ENCODE results near the gene C1QL3.

The C1QL3 gene

GRCh38 chr10:16545116-16545736, 23.5 kb upstream of the C1QL3 start:
- no peak overlapping the region for H3K4me3 ChIP-seq (ENCODE audit: low read depth in 1 of 2, low read length in 2 of 2)
- no peaks in the 10 kb centered on the region for H4K20me1 ChIP-seq (ENCODE audit: insufficient read depth, low read length)
- H3K9me3 ChIP-seq (ENCODE audit: insufficient read depth, low read length, severe bottlenecking): no peaks in the 10 kb centered on the region
- H3K4me1 ChIP-seq (ENCODE audit: insufficient read depth, low read length): no peaks in the 10 kb centered on the region
- H3K4me2 ChIP-seq (ENCODE audit: insufficient read depth, low read length): no peak overlapping the region
- DNase-seq: no peak
- no peaks in the 10 kb centered on the region for H3K36me3 ChIP-seq (ENCODE audit: insufficient read depth, low read length)
- H3K9ac ChIP-seq (ENCODE audit: low read depth, low read length): no peak overlapping the region
- H3K27me3 ChIP-seq (ENCODE audit: insufficient read depth, low read length, poor library complexity): no peaks in the 10 kb centered on the region
- H3K27ac ChIP-seq (ENCODE audit: low read length): no peak overlapping the region
- H2AFZ ChIP-seq (ENCODE audit: low read depth, low read length): no peak overlapping the region
- TF ChIP-seq EZH2 (IDR thresholded peaks at IDR 0.05; ENCODE audit: borderline replicate concordance, low read depth, low read length, severe bottlenecking): no peak
- TF ChIP-seq, protein P1, sequence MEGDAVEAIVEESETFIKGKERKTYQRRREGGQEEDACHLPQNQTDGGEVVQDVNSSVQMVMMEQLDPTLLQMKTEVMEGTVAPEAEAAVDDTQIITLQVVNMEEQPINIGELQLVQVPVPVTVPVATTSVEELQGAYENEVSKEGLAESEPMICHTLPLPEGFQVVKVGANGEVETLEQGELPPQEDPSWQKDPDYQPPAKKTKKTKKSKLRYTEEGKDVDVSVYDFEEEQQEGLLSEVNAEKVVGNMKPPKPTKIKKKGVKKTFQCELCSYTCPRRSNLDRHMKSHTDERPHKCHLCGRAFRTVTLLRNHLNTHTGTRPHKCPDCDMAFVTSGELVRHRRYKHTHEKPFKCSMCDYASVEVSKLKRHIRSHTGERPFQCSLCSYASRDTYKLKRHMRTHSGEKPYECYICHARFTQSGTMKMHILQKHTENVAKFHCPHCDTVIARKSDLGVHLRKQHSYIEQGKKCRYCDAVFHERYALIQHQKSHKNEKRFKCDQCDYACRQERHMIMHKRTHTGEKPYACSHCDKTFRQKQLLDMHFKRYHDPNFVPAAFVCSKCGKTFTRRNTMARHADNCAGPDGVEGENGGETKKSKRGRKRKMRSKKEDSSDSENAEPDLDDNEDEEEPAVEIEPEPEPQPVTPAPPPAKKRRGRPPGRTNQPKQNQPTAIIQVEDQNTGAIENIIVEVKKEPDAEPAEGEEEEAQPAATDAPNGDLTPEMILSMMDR (IDR thresholded peaks at IDR 0.05; ENCODE audit: borderline replicate concordance, extremely low read depth, low read length, poor library complexity, severe bottlenecking): peak; percentile 61
- peak; percentile 42; the same call in 1 of the 3 replicates for ATAC-seq (ENCODE audit: insufficient read depth, low read depth)
- no peaks in the 10 kb centered on the region for H3K79me2 ChIP-seq (ENCODE audit: insufficient read depth, low read length)

DNA sequence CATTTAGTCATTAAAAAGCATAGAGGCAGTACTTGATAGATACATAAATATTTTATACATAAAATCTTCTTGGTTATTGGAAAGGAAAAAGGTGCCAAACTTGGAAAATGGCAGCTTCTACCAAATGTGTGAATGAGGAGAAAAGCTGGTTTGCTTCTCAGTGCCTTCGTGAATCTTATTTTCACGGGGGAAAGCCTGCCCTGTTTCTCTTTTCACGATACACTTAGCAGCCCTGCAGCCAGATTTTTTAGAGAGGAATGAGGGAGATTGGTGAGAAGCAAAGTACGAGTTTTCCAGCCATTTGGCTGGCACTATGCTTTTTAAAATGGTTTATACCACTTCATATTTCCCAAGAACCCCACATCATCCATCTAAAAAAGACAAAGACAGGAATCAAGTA, 22.9 kb upstream of the C1QL3 start:
- DNase-seq (no peak), ATAC-seq (ENCODE audit: insufficient read depth, low read depth) (no peak)
- H3K4me1 ChIP-seq (ENCODE audit: insufficient read depth, low read length): no peaks in the 10 kb centered on the region
- no peak overlapping the region for H3K4me2 ChIP-seq (ENCODE audit: insufficient read depth, low read length)
- no peak overlapping the region for H3K27ac ChIP-seq (ENCODE audit: low read length)
- H4K20me1 ChIP-seq (ENCODE audit: insufficient read depth, low read length): no peaks in the 10 kb centered on the region
- H3K27me3 ChIP-seq (ENCODE audit: insufficient read depth, low read length, poor library complexity): no peaks in the 10 kb centered on the region
- H3K36me3 ChIP-seq (ENCODE audit: insufficient read depth, low read length): no peaks in the 10 kb centered on the region
- TF ChIP-seq, protein P1 (IDR thresholded peaks at IDR 0.05; ENCODE audit: borderline replicate concordance, extremely low read depth, low read length, poor library complexity, severe bottlenecking): no peak
- TF ChIP-seq EZH2 (IDR thresholded peaks at IDR 0.05; ENCODE audit: borderline replicate concordance, low read depth, low read length, severe bottlenecking): no peak
- no peaks in the 10 kb centered on the region for H3K79me2 ChIP-seq (ENCODE audit: insufficient read depth, low read length)
- no peak overlapping the region for H3K4me3 ChIP-seq (ENCODE audit: low read depth in 1 of 2, low read length in 2 of 2)
- no peaks in the 10 kb centered on the region for H3K9me3 ChIP-seq (ENCODE audit: insufficient read depth, low read length, severe bottlenecking)
- no peak overlapping the region for H3K9ac ChIP-seq (ENCODE audit: low read depth, low read length)
- H2AFZ ChIP-seq (ENCODE audit: low read depth, low read length): no peak overlapping the region

DNA sequence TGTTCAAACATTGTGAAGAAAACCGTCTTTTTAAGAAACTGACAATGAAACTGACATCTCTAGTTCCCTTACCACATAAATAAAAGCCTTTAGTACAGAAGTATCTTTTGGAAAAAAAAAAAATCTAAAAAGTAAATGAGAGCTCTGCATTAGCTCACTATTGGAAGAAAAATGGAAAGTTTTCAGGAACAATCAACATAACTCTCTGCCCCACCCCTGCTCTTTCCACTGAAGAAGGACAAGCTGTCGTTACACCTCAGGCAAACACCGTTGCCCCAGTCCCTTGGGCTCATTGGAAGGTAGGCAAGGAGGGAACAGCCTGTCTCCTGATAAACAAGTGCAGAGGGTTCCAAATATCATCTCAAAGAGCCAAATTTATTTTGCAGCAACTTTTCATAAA, 22.4 kb upstream of the C1QL3 start:
- no peaks in the 10 kb centered on the region for H3K79me2 ChIP-seq (ENCODE audit: insufficient read depth, low read length)
- H3K4me1 ChIP-seq (ENCODE audit: insufficient read depth, low read length): no peaks in the 10 kb centered on the region
- no peak overlapping the region for H2AFZ ChIP-seq (ENCODE audit: low read depth, low read length)
- TF ChIP-seq, protein P1 (IDR thresholded peaks at IDR 0.05; ENCODE audit: borderline replicate concordance, extremely low read depth, low read length, poor library complexity, severe bottlenecking): no peak
- H3K9me3 ChIP-seq (ENCODE audit: insufficient read depth, low read length, severe bottlenecking): no peaks in the 10 kb centered on the region
- H3K36me3 ChIP-seq (ENCODE audit: insufficient read depth, low read length): no peaks in the 10 kb centered on the region
- no peak for DNase-seq
- H3K4me3 ChIP-seq (ENCODE audit: low read depth in 1 of 2, low read length in 2 of 2): no peak overlapping the region
- H3K9ac ChIP-seq (ENCODE audit: low read depth, low read length): no peak overlapping the region
- no peaks in the 10 kb centered on the region for H4K20me1 ChIP-seq (ENCODE audit: insufficient read depth, low read length)
- H3K4me2 ChIP-seq (ENCODE audit: insufficient read depth, low read length): no peak overlapping the region
- ATAC-seq (ENCODE audit: insufficient read depth, low read depth): no peak
- H3K27ac ChIP-seq (ENCODE audit: low read length): no peak overlapping the region
- H3K27me3 ChIP-seq (ENCODE audit: insufficient read depth, low read length, poor library complexity): no peaks in the 10 kb centered on the region

- ATAC-seq (ENCODE audit: insufficient read depth, low read depth) (no peak), DNase-seq (no peak)
- H3K27ac ChIP-seq (ENCODE audit: low read length): no peak overlapping the region
- H3K4me1 ChIP-seq (ENCODE audit: insufficient read depth, low read length): no peaks in the 10 kb centered on the region
- H3K9me3 ChIP-seq (ENCODE audit: insufficient read depth, low read length, severe bottlenecking): no peaks in the 10 kb centered on the region
- H4K20me1 ChIP-seq (ENCODE audit: insufficient read depth, low read length): no peaks in the 10 kb centered on the region
- H3K4me2 ChIP-seq (ENCODE audit: insufficient read depth, low read length): no peak overlapping the region
- TF ChIP-seq EZH2 (IDR thresholded peaks at IDR 0.05; ENCODE audit: borderline replicate concordance, low read depth, low read length, severe bottlenecking): no peak
- TF ChIP-seq, protein P1 (IDR thresholded peaks at IDR 0.05; ENCODE audit: borderline replicate concordance, extremely low read depth, low read length, poor library complexity, severe bottlenecking): no peak
- H3K27me3 ChIP-seq (ENCODE audit: insufficient read depth, low read length, poor library complexity): no peaks in the 10 kb centered on the region
- H3K4me3 ChIP-seq (ENCODE audit: low read depth in 1 of 2, low read length in 2 of 2): no peak overlapping the region
- H3K9ac ChIP-seq (ENCODE audit: low read depth, low read length): no peak overlapping the region
- no peak overlapping the region for H2AFZ ChIP-seq (ENCODE audit: low read depth, low read length)
- no peaks in the 10 kb centered on the region for H3K79me2 ChIP-seq (ENCODE audit: insufficient read depth, low read length)
- no peaks in the 10 kb centered on the region for H3K36me3 ChIP-seq (ENCODE audit: insufficient read depth, low read length)
These were observed 14.5 kb upstream of the C1QL3 start for GRCh38 chr10:16536155-16536554.
